HG03457 (cell line): ENCODE results near the gene FANCL.
"Not testable (repeated sequence)": the region's sequence is repeated elsewhere in the genome, so short reads cannot be mapped to it uniquely, and the experiment has no call there.

Source experiments
- ATAC-seq: cut with Tn5 transposase; IDR thresholded peaks from one replicate; pipeline ENCODE4 v1.9.1; 2021; ENCODE audit warnings: moderate number of reproducible peaks; ENCODE audit not compliant: unreplicated experiment

Gene FANCL

DNA sequence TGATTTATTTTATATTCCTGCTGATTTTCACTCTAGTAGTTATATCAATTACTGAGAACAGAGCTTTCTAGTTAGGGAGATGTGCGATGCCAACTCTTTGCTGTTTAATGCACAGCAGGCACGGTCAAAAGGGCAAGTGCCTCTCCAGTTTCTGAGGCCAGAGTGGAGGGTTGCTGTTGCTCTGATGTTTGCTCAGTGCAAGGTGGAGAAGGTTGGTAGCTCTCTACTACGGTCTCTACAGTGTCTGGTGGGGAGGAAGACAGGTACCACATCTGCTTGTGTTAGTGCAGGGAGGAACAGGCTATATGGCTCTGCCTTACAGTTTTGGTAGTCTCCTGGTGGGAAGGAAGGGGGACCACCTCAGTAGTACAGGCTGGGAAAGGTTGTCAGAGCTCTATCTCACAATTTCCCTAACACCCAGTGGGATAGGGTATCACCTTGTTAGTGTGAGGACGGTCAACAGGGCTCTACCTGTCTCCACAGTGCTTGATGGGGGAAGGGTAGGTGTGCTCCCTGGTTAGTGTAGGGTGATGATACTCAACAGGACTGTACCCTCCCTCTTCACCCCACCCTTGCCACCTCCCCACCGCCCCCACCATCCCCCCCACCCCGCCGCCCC, 85.9 kb downstream of the FANCL start:
- ATAC-seq, result no peak

DNA sequence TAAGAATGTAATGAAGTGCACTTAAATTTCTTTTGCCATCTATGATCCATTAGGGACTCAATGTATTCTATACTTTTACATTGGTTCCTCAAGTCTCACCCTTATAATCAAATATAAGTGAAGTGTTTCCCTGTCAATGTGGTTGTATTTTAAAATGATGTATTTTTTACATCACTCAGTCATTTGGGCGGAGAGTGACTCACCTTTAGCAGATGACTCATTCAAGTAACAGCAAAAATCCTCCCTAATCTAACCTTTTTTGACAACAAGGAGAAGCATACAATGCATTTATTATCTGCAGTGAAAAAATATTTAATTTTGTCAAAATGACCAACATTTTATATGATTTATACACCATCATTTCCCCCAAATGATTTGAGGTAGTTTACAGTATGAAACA, 94.4 kb downstream of the FANCL start:
- no peak for ATAC-seq

DNA sequence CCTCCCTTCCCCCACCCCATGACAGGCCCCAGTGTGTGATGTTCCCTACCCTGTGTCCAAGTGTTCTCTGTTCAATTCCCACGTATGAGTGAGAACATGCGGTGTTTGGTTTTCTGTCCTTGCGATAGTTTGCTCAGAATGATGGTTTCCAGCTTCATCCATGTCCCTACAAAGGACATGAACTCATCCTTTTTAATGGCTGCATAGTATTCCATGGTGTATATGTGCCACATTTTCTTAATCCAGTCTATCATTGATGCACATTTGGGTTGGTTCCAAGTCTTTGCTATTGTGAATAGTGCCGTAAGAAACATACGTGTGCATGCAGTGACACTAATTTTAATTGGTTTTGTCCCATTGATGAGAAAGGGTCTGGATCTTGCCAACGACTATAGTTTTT, 95.4 kb downstream of the FANCL start:
- ATAC-seq, result not testable (repeated sequence)

DNA sequence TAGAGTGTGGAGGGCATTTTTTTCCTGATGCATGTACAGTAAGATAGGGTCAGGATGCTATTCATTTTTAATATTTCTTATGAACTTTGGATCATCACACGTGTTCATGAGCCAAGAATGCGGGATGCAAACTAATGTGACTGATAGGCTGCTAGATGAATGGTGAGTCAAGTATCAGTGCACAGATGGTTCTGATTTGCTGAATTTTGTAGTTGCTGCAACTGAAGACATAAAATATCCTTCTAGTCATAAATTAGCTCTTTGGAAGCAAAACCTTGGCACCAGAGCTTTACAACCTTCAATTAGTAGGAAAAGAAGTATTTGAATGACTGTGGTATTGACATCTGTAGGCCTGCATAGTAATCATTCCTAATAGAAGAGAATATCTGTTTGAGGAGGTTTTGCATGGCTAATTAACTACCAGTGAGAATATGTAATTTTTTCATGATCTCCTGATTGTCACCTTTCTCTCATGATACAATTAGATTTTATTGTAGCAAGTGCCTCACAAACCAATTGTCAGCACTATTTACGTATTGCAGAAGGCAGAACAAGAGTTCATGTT, 100.5 kb downstream of the FANCL start:
- ATAC-seq, result no peak

DNA sequence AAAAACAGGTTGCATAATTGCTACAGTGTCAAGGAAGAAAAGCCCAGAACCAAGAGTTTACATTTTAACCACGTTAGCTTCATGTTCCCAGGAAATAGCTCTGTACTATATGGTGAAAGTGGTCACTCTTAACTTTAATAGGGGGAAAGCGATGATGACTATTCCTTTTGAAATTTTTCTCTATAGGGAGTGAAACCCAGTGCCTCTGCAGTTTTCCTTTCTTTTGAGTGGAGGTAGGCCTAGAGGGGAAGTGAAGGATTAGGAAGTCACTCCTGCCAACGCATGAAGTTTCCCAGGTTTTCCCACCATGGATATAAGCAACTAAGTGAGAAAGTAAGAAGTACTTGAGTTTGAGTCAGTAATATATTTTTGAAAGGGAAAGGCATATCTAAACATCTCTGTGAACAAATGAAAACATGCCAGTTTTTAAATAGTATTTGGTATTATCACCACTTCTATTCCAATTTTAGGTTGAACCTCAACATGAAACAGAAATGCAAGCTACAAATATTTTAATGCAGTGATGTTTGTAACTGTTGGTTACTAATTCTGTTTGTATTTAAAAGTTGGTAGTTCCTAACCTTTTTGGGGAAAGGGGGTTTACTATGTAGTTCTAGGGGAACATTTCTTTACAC, 102.6 kb downstream of the FANCL start:
- ATAC-seq, result no peak

DNA sequence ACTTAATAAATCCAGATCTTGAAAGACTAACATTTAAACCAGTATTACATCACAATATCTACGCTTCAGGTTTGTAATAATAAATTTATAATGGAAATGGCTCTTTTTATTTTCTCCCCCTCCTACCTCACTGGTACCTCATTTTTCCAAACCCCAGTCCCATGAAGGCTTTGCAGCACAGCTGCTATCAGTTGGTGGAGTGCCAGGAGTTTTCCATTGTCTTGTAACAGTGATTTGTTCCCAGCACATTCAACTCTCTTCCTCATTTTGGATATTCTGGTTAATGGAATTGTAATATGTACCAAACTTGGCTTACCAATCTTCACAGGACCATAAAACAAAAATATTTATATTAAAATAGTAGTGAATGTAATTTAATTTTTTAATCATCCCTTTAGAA, 103.3 kb downstream of the FANCL start:
- ATAC-seq, result no peak

DNA sequence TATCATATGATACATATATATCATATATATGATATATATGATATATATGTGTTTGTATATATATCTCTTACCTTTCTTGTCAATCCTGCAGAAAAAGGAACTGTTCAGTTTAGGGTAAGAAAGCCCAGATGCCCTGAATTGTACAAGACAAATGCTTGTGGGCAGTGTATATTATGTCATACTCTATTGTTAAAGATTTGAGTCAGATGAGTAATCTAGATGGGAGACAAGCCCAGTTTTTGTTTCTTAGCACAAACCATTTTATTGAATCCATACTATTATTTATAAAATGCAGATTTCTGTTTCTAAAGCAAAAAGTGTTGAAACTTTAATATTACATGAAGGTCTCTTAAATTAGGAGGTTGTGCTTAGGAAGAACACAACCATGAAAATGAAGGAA, 103.9 kb downstream of the FANCL start:
- ATAC-seq, result no peak

DNA sequence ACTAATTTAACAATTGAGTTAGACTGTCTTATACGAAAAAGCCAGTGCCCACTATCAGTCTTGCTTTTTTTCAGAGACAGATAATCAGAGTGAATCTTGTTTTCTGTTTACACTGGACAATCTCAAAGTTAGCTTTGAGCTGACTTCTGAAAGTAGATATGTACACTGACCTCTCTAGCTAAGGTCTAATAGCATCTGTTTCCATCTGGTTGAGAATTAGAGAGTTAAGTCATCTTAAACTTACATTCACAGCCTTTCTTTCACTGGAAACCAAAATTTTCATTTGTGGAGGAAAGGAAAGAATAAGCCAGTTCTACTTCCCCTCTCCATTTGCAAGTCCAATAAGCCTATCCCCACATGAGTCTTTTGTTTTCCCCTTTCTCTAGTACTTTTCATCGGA, 105.3 kb downstream of the FANCL start:
- no peak for ATAC-seq

DNA sequence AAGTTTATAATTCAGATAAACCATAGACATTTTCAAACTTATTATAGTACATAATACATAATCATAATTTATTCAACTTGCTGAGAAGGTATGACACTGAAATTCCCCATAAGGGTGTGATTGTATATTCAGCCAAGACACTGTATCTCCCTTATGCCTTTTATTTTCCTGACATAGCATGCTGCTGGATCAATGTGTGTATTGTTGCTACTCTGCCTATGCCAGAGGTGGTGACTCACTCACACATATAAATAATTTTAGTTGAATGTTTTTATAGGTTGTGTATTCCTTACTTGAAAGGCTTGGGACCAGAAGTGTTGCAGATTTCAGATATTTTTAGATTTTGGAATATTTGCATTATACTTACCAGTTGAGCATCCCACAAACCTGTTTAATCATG, 107.7 kb downstream of the FANCL start:
- no peak for ATAC-seq

DNA sequence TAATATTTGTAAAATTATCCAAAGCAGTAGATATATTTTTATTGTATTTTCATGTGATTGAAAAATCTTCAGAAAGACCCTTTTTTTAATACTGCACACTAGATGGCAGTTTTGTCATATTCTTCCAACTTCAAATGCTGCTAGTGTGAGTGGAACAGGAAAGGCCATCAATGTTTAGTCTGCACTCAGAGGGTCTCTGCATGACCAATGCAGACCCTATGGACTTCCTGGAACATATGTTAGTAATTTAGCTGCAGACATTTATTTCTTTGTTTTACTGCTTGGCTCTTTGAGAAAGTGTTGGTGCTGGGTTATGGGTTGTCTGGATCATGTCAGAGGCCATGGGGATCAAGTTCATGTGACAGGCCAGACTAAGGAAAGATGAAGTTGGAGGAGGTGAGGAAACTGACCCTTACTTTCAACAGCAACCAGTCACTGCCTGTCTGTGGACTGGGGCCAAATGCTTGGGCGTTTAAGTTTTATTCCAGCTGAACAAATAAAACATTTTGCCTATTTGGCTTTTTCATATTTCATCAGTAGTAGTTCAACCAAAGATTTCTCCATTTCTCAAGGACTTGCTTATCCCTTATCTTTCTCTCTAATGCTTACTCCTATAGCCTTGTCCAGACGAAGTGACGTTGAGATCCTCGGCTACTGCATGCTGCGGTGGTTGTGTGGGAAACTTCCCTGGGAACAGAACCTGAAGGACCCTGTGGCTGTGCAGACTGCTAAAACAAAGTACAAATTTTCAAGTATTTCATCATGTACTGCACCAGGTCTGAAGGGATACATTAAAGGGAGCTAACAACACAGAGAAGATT, 109.7 kb downstream of the FANCL start:
- ATAC-seq, result no peak

DNA sequence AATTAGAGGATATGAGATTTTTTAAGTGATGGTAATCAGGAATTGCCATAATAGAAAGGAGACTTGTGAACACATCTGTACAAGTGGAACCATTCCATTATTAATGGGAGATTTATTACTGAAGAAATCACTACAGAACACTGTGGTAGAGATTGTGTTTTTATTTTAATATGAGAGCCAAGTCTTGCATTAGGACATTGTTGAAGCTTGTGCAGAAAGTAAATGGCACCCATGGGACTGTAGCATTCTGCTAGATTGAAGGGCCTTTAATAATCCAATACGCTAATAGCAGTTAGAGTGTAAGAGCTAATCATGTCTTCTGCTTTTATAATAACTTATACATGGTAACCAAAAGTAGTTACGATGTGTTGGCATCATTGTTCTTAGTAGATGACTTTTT, 110.9 kb downstream of the FANCL start:
- ATAC-seq, result no peak

DNA sequence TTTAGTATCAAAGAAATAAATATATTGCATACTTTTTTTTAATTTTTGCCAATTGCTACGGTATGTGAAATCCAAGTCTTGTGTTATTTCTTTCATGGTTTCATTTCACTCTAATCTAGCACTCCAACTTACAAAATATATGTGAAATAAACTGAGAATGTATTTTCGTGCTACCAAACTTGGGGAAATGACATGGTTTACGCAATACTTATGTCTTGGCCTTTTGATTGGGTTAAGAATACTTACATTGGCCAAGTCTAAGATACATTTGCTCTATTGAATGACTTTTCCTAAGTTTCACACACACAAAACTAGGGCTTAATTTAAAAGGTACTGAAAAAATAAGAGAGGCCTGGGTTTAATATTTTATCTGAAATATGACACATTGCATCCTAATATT, 114.0 kb downstream of the FANCL start:
- no peak for ATAC-seq

DNA sequence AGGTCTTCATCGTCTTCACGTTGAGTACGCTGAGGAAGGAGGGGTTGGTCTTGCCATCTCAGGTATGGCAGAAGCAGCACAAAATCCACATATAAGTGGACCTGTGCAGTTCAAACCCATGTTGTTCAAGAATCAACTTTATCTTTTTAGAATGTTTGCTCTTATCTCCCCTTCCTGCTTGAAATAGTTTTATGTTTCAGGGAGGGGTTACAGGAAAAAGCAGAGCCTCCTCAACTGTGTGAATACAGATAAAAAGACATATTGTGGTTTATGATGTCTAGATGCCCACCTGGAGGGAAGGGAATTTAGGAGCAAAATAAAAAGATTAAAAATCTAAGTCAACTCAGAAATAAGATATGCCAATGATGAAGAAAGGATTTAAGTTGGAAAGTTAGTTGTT, 118.6 kb downstream of the FANCL start:
- ATAC-seq, result no peak

DNA sequence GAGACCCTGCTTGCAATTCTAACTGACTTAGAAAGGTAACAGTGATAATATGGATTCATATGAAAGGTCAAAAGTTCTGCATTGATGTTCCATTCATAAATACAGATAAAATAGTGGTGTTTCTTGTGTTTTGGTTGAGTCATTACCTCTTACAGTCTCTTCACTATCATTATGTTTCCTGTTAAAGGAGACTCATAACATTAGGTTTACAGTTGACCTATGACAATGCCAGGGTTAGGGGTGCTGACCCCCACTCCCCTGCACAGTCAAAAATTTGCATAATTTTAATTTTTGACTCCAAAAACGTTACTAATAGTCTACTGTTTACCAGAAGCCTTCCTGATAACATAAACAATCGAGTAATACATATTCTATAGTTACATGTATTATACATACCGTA, 119.1 kb downstream of the FANCL start:
- ATAC-seq, result no peak

DNA sequence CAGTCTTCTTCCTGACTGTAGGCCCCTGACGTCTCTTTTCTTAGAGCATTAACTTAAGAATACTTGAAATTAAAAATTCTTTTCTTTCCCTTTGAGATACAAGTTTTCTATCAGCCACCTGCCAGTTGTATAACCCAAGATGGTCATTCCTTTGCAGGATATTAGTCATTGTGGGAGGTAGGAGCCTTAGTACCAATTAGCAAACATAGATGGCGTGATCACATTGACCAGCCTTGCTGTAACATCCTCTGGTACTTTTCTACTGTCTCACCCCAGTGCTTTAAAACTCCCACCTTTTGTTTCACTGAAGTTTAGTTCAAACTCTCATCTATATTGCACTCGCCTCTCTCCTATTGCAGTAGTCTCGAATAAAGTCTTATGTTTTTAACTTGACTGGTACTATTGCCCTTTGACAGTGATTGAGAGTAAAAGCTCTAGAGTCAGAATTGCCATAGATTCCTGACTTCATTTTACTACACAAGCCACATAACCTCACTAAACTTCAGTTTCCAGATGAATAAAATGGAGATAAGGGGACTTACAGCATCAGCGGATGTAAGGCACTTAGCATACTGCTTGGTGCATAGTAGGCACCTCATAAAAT, 120.4 kb downstream of the FANCL start:
- ATAC-seq, result no peak

DNA sequence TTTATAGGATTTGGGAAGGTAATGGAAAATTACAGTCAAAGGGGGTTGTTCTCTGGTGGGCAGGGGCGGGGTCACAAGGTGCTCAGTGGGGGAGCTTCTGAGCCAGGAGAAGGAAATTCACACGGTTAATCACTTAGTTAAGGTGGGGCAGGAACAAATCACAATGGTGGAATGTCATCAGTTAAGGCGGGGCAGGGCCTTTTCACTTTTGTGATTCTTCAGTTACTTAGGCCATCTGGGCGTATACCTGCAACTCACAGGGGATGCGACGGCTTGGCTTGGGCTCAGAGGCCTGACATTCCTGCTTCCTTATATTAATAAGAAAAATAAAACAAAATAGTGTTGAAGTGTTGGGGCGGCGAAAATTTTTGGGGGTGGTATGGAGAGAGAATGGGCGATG, 127.6 kb downstream of the FANCL start:
- not testable (repeated sequence) for ATAC-seq

DNA sequence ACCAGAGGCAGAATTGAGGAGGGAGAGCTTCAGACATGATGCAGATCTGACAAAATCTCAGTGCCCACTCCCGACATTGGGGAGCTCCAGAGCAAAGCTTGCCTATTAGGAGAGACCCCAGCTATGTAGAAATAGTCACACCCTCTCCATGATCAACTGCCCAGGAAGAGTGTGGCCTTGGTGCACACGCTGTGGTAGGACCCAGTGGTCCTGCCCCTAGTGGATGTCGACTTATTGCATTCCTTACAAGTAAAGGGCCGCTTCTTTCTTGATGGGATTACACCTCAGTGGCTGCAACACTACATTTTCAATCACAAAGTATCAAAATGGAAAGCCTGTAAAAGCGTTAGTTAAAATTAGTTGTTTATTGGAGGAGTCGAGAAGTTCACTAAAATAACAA, 130.4 kb downstream of the FANCL start:
- no peak for ATAC-seq

DNA sequence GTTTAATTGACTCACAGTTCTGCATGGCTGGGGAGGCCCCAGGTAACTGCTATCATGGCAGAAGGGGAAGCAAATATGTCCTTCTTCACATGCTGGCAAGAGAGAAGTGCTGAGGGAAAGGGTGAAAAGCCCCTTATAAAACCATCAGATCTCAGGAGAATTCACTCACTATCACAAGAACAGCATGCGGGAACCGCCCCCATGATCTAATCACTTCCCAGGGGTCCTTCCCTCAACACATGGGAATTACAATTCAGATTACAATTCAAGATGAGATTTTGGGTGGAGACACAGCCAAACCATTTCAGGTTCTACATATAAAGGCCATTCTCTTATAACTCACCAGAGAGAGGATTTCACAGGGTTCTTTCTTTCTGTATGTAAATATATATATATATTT, 131.6 kb downstream of the FANCL start:
- ATAC-seq, result no peak
